Loucy (cell line): ENCODE data around the gene DAGLB.
"Not testable (repeated sequence)": the region's sequence is repeated elsewhere in the genome, so short reads cannot be mapped to it uniquely, and the experiment has no call there.

Experiments
- H2AFZ ChIP-seq: fragments of 200-600 bp; sonication (generic); 2 replicates; pipeline ENCODE4 v1.6.0; 2016; ENCODE audit warnings: antibody characterized with exemption, mild to moderate bottlenecking, low read length, moderate library complexity
- H3F3A ChIP-seq: fragments of 200-600 bp; 2 replicates; pipeline ENCODE4 v1.6.0; 2016; ENCODE audit warnings: antibody characterized with exemption, low read depth, mild to moderate bottlenecking
- H3K27me3 ChIP-seq: fragments of 200-600 bp; sonication (generic); 2 replicates; pipeline ENCODE4 v1.6.1; 2014; ENCODE audit warnings: low read length, mild to moderate bottlenecking; ENCODE audit not compliant: insufficient read depth, poor library complexity, severe bottlenecking
- H3K36me3 ChIP-seq: fragments of 200-600 bp; sonication (generic); 2 replicates; pipeline ENCODE4 v1.6.1; 2016; ENCODE audit warnings: low read length; ENCODE audit not compliant: insufficient read depth
- H3K4me1 ChIP-seq: fragments of 200-600 bp; sonication (generic); 2 replicates; pipeline ENCODE4 v1.5.1; 2014; ENCODE audit warnings: low read length, mild to moderate bottlenecking; ENCODE audit not compliant: insufficient read depth, poor library complexity, severe bottlenecking
- H3K4me2 ChIP-seq: fragments of 200-600 bp; sonication (generic); 2 replicates; pipeline ENCODE4 v1.6.0; 2014; ENCODE audit warnings: antibody characterized with exemption, low read length, low read depth, mild to moderate bottlenecking; ENCODE audit not compliant: poor library complexity, severe bottlenecking
- H3K4me3 ChIP-seq: fragments of 200-600 bp; sonication (generic); 2 replicates; pipeline ENCODE4 v1.5.1; 2014; ENCODE audit warnings: low read length, mild to moderate bottlenecking, mixed read lengths; ENCODE audit not compliant: poor library complexity, severe bottlenecking
- H3K79me2 ChIP-seq: fragments of 200-600 bp; sonication (generic); 2 replicates; pipeline ENCODE4 v1.6.1; 2014; ENCODE audit warnings: low read length; ENCODE audit not compliant: insufficient read depth
- H3K9ac ChIP-seq: fragments of 200-600 bp; sonication (generic); 2 replicates; pipeline ENCODE4 v1.6.0; 2014; ENCODE audit warnings: mild to moderate bottlenecking, low read depth, low read length, moderate library complexity; ENCODE audit not compliant: poor library complexity, severe bottlenecking
- H3K9me2 ChIP-seq: fragments of 200-600 bp; sonication (generic); replicated peaks from 2 replicates; pipeline ENCODE4 v1.6.1; 2016; ENCODE audit warnings: low read depth, low read length, mixed read lengths
- H3K9me3 ChIP-seq: fragments of 200-600 bp; sonication (generic); 2 replicates; pipeline ENCODE4 v1.6.1; 2014; ENCODE audit warnings: mild to moderate bottlenecking, antibody characterized with exemption, low read length, low read depth; ENCODE audit not compliant: insufficient read depth
- H4K20me1 ChIP-seq: fragments of 200-600 bp; sonication (generic); 2 replicates; pipeline ENCODE4 v1.6.0; 2014; ENCODE audit warnings: antibody characterized with exemption, low read length, mild to moderate bottlenecking; ENCODE audit not compliant: insufficient read depth, poor library complexity, severe bottlenecking
- CTCF ChIP-seq: fragments of 200-600 bp; sonication (generic); conservative IDR thresholded peaks from 2 replicates; pipeline ENCODE4 v1.5.1; 2014; ENCODE audit warnings: mild to moderate bottlenecking, antibody characterized with exemption, low read length
- EZH2phosphoT487 ChIP-seq: fragments of 200-600 bp; IDR thresholded peaks from 2 replicates; pipeline ENCODE4 v1.6.1; 2018; ENCODE audit warnings: antibody characterized with exemption, mild to moderate bottlenecking, moderate library complexity, borderline replicate concordance

Gene DAGLB

GRCh38 chr7:6460303-6460702, 12.5 kb upstream of the DAGLB start:
- Histone ChIP-seq H3K9me3 (no peaks in the 10 kb centered on the region), H2AFZ (no peak overlapping the region), H3K4me2 (no peak overlapping the region), H3K79me2 (no peaks in the 10 kb centered on the region), H3K9me2 (no peaks in the 10 kb centered on the region), H3K9ac (no peak overlapping the region), H4K20me1 (no peaks in the 10 kb centered on the region), H3K27me3 (no peaks in the 10 kb centered on the region), H3K36me3 (peaks cover 22% of the 10 kb centered on the region; the same call in 1 of the 2 replicates), H3F3A (no peaks in the 10 kb centered on the region), H3K4me3 (no peak overlapping the region), H3K4me1 (no peaks in the 10 kb centered on the region)
- TF ChIP-seq CTCF (no peak), EZH2phosphoT487 (no peak)

- H4K20me1 ChIP-seq, H3K4me1 ChIP-seq, H3K9me3 ChIP-seq, H3K9ac ChIP-seq, H3K4me2 ChIP-seq, H3F3A ChIP-seq, H3K79me2 ChIP-seq, H2AFZ ChIP-seq, H3K9me2 ChIP-seq, H3K27me3 ChIP-seq, H3K4me3 ChIP-seq: not testable (repeated sequence)
- peaks cover 22% of the 10 kb centered on the region; the same call in 1 of the 2 replicates for H3K36me3 ChIP-seq
Observed at GRCh38 chr7:6458676-6459075, 10.9 kb upstream of the DAGLB start.

- Histone ChIP-seq H3K9me2 (no peaks in the 10 kb centered on the region), H3K36me3 (no peaks in the 10 kb centered on the region), H3F3A (no peaks in the 10 kb centered on the region), H3K27me3 (no peaks in the 10 kb centered on the region), H3K4me3 (no peak overlapping the region), H3K4me1 (no peaks in the 10 kb centered on the region), H4K20me1 (no peaks in the 10 kb centered on the region), H3K4me2 (no peak overlapping the region), H3K79me2 (no peaks in the 10 kb centered on the region; the same call in 1 of the 2 replicates), H2AFZ (no peak overlapping the region), H3K9ac (no peak overlapping the region), H3K9me3 (no peaks in the 10 kb centered on the region)
- TF ChIP-seq CTCF (no peak), EZH2phosphoT487 (no peak)
Observed at GRCh38 chr7:6453734-6454133, 6.0 kb upstream of the DAGLB start.

GRCh38 chr7:6451224-6451705, 3.5 kb upstream of the DAGLB start:
- TF ChIP-seq EZH2phosphoT487: no peak
- no peak for TF ChIP-seq CTCF
- no peaks in the 10 kb centered on the region for H3K9me2 ChIP-seq
- H3K9me3 ChIP-seq: no peaks in the 10 kb centered on the region
- no peak overlapping the region for H2AFZ ChIP-seq
- H3K27me3 ChIP-seq: no peaks in the 10 kb centered on the region
- H3K4me2 ChIP-seq: no peak overlapping the region
- H3K4me3 ChIP-seq: no peak overlapping the region
- no peaks in the 10 kb centered on the region for H3K4me1 ChIP-seq
- H3K36me3 ChIP-seq: no peaks in the 10 kb centered on the region
- no peaks in the 10 kb centered on the region for H4K20me1 ChIP-seq
- no peaks in the 10 kb centered on the region for H3F3A ChIP-seq
- peaks cover 19% of the 10 kb centered on the region for H3K79me2 ChIP-seq
- no peak overlapping the region for H3K9ac ChIP-seq

GRCh38 chr7:6450591-6450990, 2.8 kb upstream of the DAGLB start:
- H3F3A ChIP-seq, H3K9me3 ChIP-seq, H3K27me3 ChIP-seq, H3K9me2 ChIP-seq, H3K9ac ChIP-seq, H2AFZ ChIP-seq, H3K36me3 ChIP-seq, H3K4me1 ChIP-seq, H4K20me1 ChIP-seq, H3K4me2 ChIP-seq, H3K4me3 ChIP-seq: not testable (repeated sequence)
- peaks cover 25% of the 10 kb centered on the region for H3K79me2 ChIP-seq
